Endometrial microvascular endothelial cells (primary cell): ENCODE results near the gene AADAT. TPM values are rescaled to one million over a fixed set of nuclear protein-coding genes. Genes with fewer than 3 reads are reported as not detected.

Experiments
- total RNA-seq: library from RNA; depleted of rRNA; stranded (reverse); fragments of >200 nt; gene quantifications from one replicate; pipeline ENCODE4 v1.2.3, GENCODE V29; 2015; ENCODE audit errors: inconsistent ontology term

AADAT gene
- total RNA-seq, 1 donor from 2014 or later: 1.0 TPM

Other genes starting within 250 kb of the AADAT start
- 0.28 TPM for gene MFAP3L, start 63.6 kb downstream of the AADAT start, total RNA-seq